Vagina (tissue), 2 donors: ENCODE data around the gene KCNK1. TPM values are rescaled to one million over a fixed set of nuclear protein-coding genes. Genes with fewer than 3 reads are reported as not detected.
A peak's percentile ranks its signal among the peaks of the same experiment; 100 is the strongest.

Experiments
- DNase-seq, 2 donors: peaks; one replicate each; pipeline ENCODE4 v3.0.0-alpha.2; 2017; ENCODE audit errors: extremely low spot score in 2 of 2
- H3K27ac ChIP-seq: fragments of 200-600 bp; sonication (generic); one replicate; pipeline ENCODE4 v1.5.1; 2019
- H3K27me3 ChIP-seq: fragments of 200-600 bp; sonication (generic); one replicate; pipeline ENCODE4 v1.5.1; 2019
- H3K36me3 ChIP-seq, 2 donors: fragments of 200-600 bp; sonication (generic); one replicate each; pipeline ENCODE4 v1.5.1; 2017 to 2019
- H3K4me1 ChIP-seq: fragments of 200-600 bp; sonication (generic); one replicate; pipeline ENCODE4 v1.5.1; 2019
- H3K4me3 ChIP-seq, 2 donors: fragments of 200-600 bp; sonication (generic); 1 replicate in 1 of 2; 2 replicates in 1 of 2; pipeline ENCODE4 v1.5.1; 2016 to 2019
- H3K9me3 ChIP-seq: fragments of 200-600 bp; sonication (generic); one replicate; pipeline ENCODE4 v1.5.1; 2019
- CTCF ChIP-seq, 3 experiments: fragments of 450-650 bp in 2 of 3; fragments of 200-600 bp in 1 of 3; sonication (generic) in 1 of 3; IDR thresholded peaks; one replicate each; pipeline ENCODE4 v1.5.1; 2017 to 2019; ENCODE audit warnings: antibody characterized with exemption in 3 of 3, mild to moderate bottlenecking in 2 of 3, moderate library complexity in 2 of 3
- POLR2A ChIP-seq, 2 donors: fragments of 450-650 bp; IDR thresholded peaks; one replicate each; pipeline ENCODE4 v1.6.1; 2017; ENCODE audit warnings: antibody characterized with exemption in 2 of 2, mild to moderate bottlenecking in 2 of 2, moderate library complexity in 2 of 2
- POLR2AphosphoS5 ChIP-seq, 2 donors: sonication (generic); formaldehyde crosslinking; IDR thresholded peaks; one replicate each; pipeline ENCODE4 v1.9.0; 2017; ENCODE audit warnings: antibody characterized with exemption in 2 of 2, mild to moderate bottlenecking in 2 of 2, low read depth in 1 of 2; ENCODE audit not compliant: insufficient read depth in 1 of 2
- intact Hi-C: fragments of 100-400 bp; cut with DNase I; formaldehyde crosslinking; loops from one replicate; pipeline ENCODE4 v1.15.1; 2023
- total RNA-seq: library from RNA; depleted of rRNA; stranded (reverse); fragments of >200 nt; gene quantifications from one replicate; pipeline ENCODE4 v1.2.3, GENCODE V29; 2016

The KCNK1 gene
- total RNA-seq = 11.3 TPM

- DNase-seq = peak in 1 of 2 donors; percentile 92
- peaks cover 16% of the 10 kb centered on the region for H3K4me1 ChIP-seq
- peak within 1 kb of the TSS; percentile 79 to 81 for H3K4me3 ChIP-seq
- H3K9me3 ChIP-seq = no peaks in the 10 kb centered on the region
- H3K27me3 ChIP-seq = no peaks in the 10 kb centered on the region
- H3K27ac ChIP-seq = peak within 1 kb of the TSS; percentile 87
- intact Hi-C loops = no loop called here
- TF ChIP-seq POLR2AphosphoS5 (IDR thresholded peaks at IDR 0.05; ENCODE audit: insufficient read depth in 1 of 2, low read depth in 1 of 2) (peak; percentile 50 to 88), POLR2A (IDR thresholded peaks at IDR 0.05) (peak in 1 of 2 donors; percentile 37), CTCF (IDR thresholded peaks at IDR 0.05) (no peak)
- no peaks in the 10 kb centered on the region for H3K36me3 ChIP-seq
Measured at GRCh38 chr1:233613252-233614172, at the start of gene KCNK1. KCNK1 (plus strand) TSS chr1:233614106; CDS start chr1:233614172, 66 bp downstream.

GRCh38 chr1:233565313-233565712 lies 48.6 kb upstream of the KCNK1 start:
- Histone ChIP-seq H3K27ac (no peak overlapping the region), H3K36me3 (no peaks in the 10 kb centered on the region), H3K27me3 (no peaks in the 10 kb centered on the region), H3K4me3 (no peak overlapping the region), H3K4me1 (no peaks in the 10 kb centered on the region), H3K9me3 (no peaks in the 10 kb centered on the region)
- intact Hi-C loops = loop anchor here (10.0 kb wide), 1 partner anchor 219 kb away; no protein-coding TSS in a partner anchor
- DNase-seq = no peak
- TF ChIP-seq POLR2A (IDR thresholded peaks at IDR 0.05) = no peak
- TF ChIP-seq POLR2AphosphoS5 (IDR thresholded peaks at IDR 0.05; ENCODE audit: insufficient read depth in 1 of 2, low read depth in 1 of 2) = no peak
- TF ChIP-seq CTCF (IDR thresholded peaks at IDR 0.05) = no peak

- H3K4me3 ChIP-seq = no peak overlapping the region
- no peaks in the 10 kb centered on the region for H3K9me3 ChIP-seq
- no peaks in the 10 kb centered on the region for H3K27me3 ChIP-seq
- H3K36me3 ChIP-seq = no peaks in the 10 kb centered on the region
- DNase-seq = no peak
- no peak for TF ChIP-seq POLR2A (IDR thresholded peaks at IDR 0.05)
- TF ChIP-seq POLR2AphosphoS5 (IDR thresholded peaks at IDR 0.05; ENCODE audit: insufficient read depth in 1 of 2, low read depth in 1 of 2) = no peak
- TF ChIP-seq CTCF (IDR thresholded peaks at IDR 0.05) = no peak
- no peak overlapping the region for H3K27ac ChIP-seq
- intact Hi-C loops = loop anchor here (10.0 kb wide), 1 partner anchor 218 kb away; no protein-coding TSS in a partner anchor
- no peaks in the 10 kb centered on the region for H3K4me1 ChIP-seq
Measured at GRCh38 chr1:233566886-233567285, 47.0 kb upstream of the KCNK1 start.

GRCh38 chr1:233569636-233570035 lies 44.3 kb upstream of the KCNK1 start:
- DNase-seq = no peak
- no peaks in the 10 kb centered on the region for H3K27me3 ChIP-seq
- intact Hi-C loops = loop anchor here (10.0 kb wide), 1 partner anchor 215 kb away; no protein-coding TSS in a partner anchor
- H3K4me3 ChIP-seq = no peak overlapping the region
- no peaks in the 10 kb centered on the region for H3K9me3 ChIP-seq
- no peak overlapping the region for H3K27ac ChIP-seq
- no peaks in the 10 kb centered on the region for H3K4me1 ChIP-seq
- no peaks in the 10 kb centered on the region for H3K36me3 ChIP-seq
- TF ChIP-seq CTCF (IDR thresholded peaks at IDR 0.05) = no peak
- TF ChIP-seq POLR2AphosphoS5 (IDR thresholded peaks at IDR 0.05; ENCODE audit: insufficient read depth in 1 of 2, low read depth in 1 of 2) = no peak
- TF ChIP-seq POLR2A (IDR thresholded peaks at IDR 0.05) = no peak

GRCh38 chr1:233570216-233570615 lies 43.7 kb upstream of the KCNK1 start:
- Histone ChIP-seq H3K4me1 (no peaks in the 10 kb centered on the region), H3K4me3 (no peak overlapping the region), H3K36me3 (no peaks in the 10 kb centered on the region), H3K9me3 (no peaks in the 10 kb centered on the region), H3K27me3 (no peaks in the 10 kb centered on the region), H3K27ac (no peak overlapping the region)
- DNase-seq = no peak
- intact Hi-C loops = no loop called here
- TF ChIP-seq CTCF (IDR thresholded peaks at IDR 0.05) = no peak
- TF ChIP-seq POLR2A (IDR thresholded peaks at IDR 0.05) = no peak
- TF ChIP-seq POLR2AphosphoS5 (IDR thresholded peaks at IDR 0.05; ENCODE audit: insufficient read depth in 1 of 2, low read depth in 1 of 2) = no peak
